ENCODE results near the gene MLX. TPM values are rescaled to one million over a fixed set of nuclear protein-coding genes. Genes with fewer than 3 reads are reported as not detected.
"Not testable (repeated sequence)": the region's sequence is repeated elsewhere in the genome, so short reads cannot be mapped to it uniquely, and the experiment has no call there.

Gene MLX
- total RNA-seq, 1 donor from 2014 or later: 54.8 TPM

- H3K27me3 Mint-ChIP-seq (ENCODE audit: low read depth): no peaks in the 10 kb centered on the region
- H3K36me3 Mint-ChIP-seq (ENCODE audit: low read depth): peaks cover 7% of the 10 kb centered on the region
- H3K4me3 Mint-ChIP-seq (ENCODE audit: low read depth): peak overlapping the region; percentile 93
- no peak for DNase-seq (ENCODE audit: low spot score)
- no peaks in the 10 kb centered on the region for H3K9me3 Mint-ChIP-seq
- H3K27ac Mint-ChIP-seq: peak overlapping the region; percentile 46
- intact Hi-C loops (cut with micrococcal nuclease): no loop called here
- H3K4me1 Mint-ChIP-seq (ENCODE audit: low read depth): peaks cover 20% of the 10 kb centered on the region
Observed at GRCh38 chr17:42553161-42553818, 13.6 kb upstream of the MLX start.

- Mint-ChIP-seq H3K36me3 (ENCODE audit: low read depth) (peaks cover 7% of the 10 kb centered on the region), H3K27ac (peak overlapping the region; percentile 91), H3K4me1 (ENCODE audit: low read depth) (peaks cover 17% of the 10 kb centered on the region), H3K9me3 (no peaks in the 10 kb centered on the region), H3K4me3 (ENCODE audit: low read depth) (peak overlapping the region; percentile 93), H3K27me3 (ENCODE audit: low read depth) (no peaks in the 10 kb centered on the region)
- intact Hi-C loops (cut with micrococcal nuclease): no loop called here
- no peak for DNase-seq (ENCODE audit: low spot score)
Observed at GRCh38 chr17:42553866-42554249, 13.0 kb upstream of the MLX start.

DNA sequence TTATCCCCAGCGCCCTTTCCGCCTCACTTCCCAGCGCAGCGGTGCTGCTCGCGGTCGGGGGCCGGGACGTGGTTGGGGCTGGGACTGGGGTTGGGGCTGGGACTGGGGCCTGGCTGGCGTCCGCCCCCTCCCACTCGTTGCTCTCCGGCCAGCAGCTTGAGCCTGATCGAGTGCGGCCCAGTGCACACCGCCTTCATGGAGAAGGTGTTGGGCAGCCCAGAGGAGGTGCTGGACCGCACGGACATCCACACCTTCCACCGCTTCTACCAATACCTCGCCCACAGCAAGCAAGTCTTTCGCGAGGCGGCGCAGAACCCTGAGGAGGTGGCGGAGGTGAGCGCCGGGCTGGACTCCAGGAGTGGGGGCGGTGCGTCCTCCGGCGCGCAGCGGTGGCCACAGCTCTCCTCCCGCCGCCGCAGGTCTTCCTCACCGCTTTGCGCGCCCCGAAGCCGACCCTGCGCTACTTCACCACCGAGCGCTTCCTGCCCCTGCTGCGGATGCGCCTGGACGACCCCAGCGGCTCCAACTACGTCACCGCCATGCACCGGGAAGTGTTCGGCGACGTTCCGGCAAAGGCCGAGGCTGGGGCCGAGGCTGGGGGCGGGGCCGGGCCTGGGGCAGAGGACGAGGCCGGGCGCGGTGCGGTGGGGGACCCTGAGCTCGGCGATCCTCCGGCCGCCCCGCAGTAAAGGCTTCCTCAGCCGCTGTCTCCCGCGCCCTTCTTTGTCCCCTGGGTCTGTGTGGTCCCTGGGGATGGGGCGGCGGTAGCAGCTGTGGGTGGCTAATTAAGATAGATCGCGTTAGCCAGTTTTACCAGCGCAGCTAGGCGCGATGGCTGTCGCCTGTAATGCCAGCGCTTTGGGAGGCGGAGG is 12.4 kb upstream of the MLX start:
- Mint-ChIP-seq H3K27me3 (ENCODE audit: low read depth) (no peaks in the 10 kb centered on the region), H3K9me3 (no peaks in the 10 kb centered on the region), H3K4me1 (ENCODE audit: low read depth) (peaks cover 13% of the 10 kb centered on the region), H3K36me3 (ENCODE audit: low read depth) (peaks cover 7% of the 10 kb centered on the region), H3K27ac (peak overlapping the region; percentile 91), H3K4me3 (ENCODE audit: low read depth) (peak overlapping the region; percentile 93)
- intact Hi-C loops (cut with micrococcal nuclease): no loop called here
- peak; percentile 77 for DNase-seq (ENCODE audit: low spot score)

DNA sequence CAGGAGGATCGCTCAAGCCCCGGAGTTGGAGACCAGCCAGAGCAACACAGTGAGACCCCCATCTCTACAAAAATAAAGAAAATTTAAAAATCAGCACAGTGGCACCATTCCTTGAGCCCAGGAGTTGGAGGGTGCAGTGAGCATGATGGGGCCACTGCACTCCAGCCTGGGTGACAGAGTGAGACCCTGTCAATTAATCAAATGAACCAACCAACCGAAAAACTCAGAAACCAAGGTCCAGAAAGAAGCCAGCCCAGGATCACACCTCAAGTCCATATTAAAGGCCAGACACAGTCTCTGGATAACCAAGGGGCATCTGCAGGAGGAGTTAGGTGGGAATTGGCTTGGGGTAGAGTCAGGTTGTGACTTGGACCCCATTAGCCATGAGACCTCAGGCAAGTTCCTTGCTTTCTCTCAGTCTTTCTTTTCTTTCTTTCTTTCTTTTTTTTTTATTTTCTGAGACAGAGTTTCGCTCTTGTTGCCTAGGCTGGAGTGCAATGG is 11.7 kb upstream of the MLX start:
- no peaks in the 10 kb centered on the region for H3K27me3 Mint-ChIP-seq (ENCODE audit: low read depth)
- intact Hi-C loops (cut with micrococcal nuclease): no loop called here
- H3K4me3 Mint-ChIP-seq (ENCODE audit: low read depth): peak overlapping the region; percentile 93
- peak overlapping the region; percentile 91 for H3K27ac Mint-ChIP-seq
- peaks cover 7% of the 10 kb centered on the region for H3K36me3 Mint-ChIP-seq (ENCODE audit: low read depth)
- H3K4me1 Mint-ChIP-seq (ENCODE audit: low read depth): peaks cover 13% of the 10 kb centered on the region
- DNase-seq (ENCODE audit: low spot score): no peak
- no peaks in the 10 kb centered on the region for H3K9me3 Mint-ChIP-seq

- peak overlapping the region; percentile 93 for H3K4me3 Mint-ChIP-seq (ENCODE audit: low read depth)
Observed at GRCh38 chr17:42555961-42556617, 10.8 kb upstream of the MLX start.

GRCh38 chr17:42559075-42559474 is 7.8 kb upstream of the MLX start:
- H3K4me1 Mint-ChIP-seq (ENCODE audit: low read depth): peaks cover 26% of the 10 kb centered on the region
- H3K27ac Mint-ChIP-seq: no peak overlapping the region
- peaks cover 17% of the 10 kb centered on the region for H3K36me3 Mint-ChIP-seq (ENCODE audit: low read depth)
- H3K9me3 Mint-ChIP-seq: no peaks in the 10 kb centered on the region
- intact Hi-C loops (cut with micrococcal nuclease): no loop called here
- no peak for DNase-seq (ENCODE audit: low spot score)
- no peaks in the 10 kb centered on the region for H3K27me3 Mint-ChIP-seq (ENCODE audit: low read depth)
- no peak overlapping the region for H3K4me3 Mint-ChIP-seq (ENCODE audit: low read depth)

More at GRCh38 chr17:42555961-42556617, 10.8 kb upstream of the MLX start:
- H3K9me3 Mint-ChIP-seq; H3K27me3 Mint-ChIP-seq (ENCODE audit: low read depth); intact Hi-C loops (cut with micrococcal nuclease); H3K36me3 Mint-ChIP-seq (ENCODE audit: low read depth); DNase-seq (ENCODE audit: low spot score); H3K27ac Mint-ChIP-seq: not testable (repeated sequence)
- peaks cover 11% of the 10 kb centered on the region for H3K4me1 Mint-ChIP-seq (ENCODE audit: low read depth)

DNA sequence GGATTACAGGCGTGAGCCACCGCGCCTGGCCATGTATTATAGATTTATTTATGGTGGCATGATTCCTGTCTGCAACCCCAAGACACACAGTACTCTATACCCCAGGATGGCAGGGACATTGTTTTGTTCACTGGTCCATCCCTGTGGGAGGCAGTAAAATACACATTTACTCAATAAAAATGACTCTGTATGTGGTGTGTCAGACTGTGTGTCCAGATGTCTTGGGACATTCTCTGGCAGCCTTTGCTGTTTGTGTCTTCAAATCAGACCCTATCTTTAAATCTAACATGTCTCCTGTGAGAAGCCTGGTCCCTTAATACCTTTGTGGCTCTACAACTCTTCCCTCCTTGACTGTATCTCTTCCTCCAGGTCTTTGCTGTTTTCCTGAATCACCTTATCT is 6.7 kb upstream of the MLX start:
- no peak overlapping the region for H3K4me3 Mint-ChIP-seq (ENCODE audit: low read depth)
- H3K4me1 Mint-ChIP-seq (ENCODE audit: low read depth): peaks cover 26% of the 10 kb centered on the region
- H3K36me3 Mint-ChIP-seq (ENCODE audit: low read depth): peaks cover 26% of the 10 kb centered on the region
- no peak overlapping the region for H3K27ac Mint-ChIP-seq
- DNase-seq (ENCODE audit: low spot score): no peak
- intact Hi-C loops (cut with micrococcal nuclease): no loop called here
- no peaks in the 10 kb centered on the region for H3K27me3 Mint-ChIP-seq (ENCODE audit: low read depth)
- no peaks in the 10 kb centered on the region for H3K9me3 Mint-ChIP-seq

DNA sequence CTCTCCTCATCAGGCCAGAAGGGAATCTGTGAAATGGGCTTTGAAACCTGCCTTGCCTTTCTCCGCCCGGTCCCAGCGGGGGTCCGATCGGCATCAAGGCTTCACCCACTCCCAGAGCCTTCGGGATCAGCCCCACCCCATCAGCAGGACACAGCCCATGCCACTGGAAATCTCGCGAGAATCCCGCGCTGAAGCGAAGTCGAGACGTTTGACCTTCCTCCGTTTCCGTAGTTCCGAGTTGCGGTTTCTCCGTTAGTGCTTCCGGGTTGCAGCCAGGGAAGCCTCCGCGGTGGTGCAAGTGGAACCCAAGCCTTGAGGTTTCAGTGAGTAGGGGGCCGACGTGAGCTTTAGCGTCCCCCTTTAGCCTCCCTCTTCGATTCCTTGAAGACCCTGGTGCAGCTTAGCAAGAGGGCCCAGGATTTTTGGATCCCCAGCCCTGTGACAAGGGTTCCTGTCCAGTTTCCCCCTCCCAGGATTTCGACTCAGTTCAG is 5.0 kb upstream of the MLX start, which contains the start of gene COASY:
COASY (plus strand) TSS at position 252 of the 491 bp plus-strand sequence. CDS start 475 bp downstream, outside the sequence.
- peak within 1 kb of the TSS; percentile 91 for H3K4me3 Mint-ChIP-seq (ENCODE audit: low read depth)
- H3K4me1 Mint-ChIP-seq (ENCODE audit: low read depth): peaks cover 23% of the 10 kb centered on the region
- H3K36me3 Mint-ChIP-seq (ENCODE audit: low read depth): peaks cover 35% of the 10 kb centered on the region
- peak; percentile 91 for DNase-seq (ENCODE audit: low spot score)
- no peaks in the 10 kb centered on the region for H3K27me3 Mint-ChIP-seq (ENCODE audit: low read depth)
- no peaks in the 10 kb centered on the region for H3K9me3 Mint-ChIP-seq
- intact Hi-C loops (cut with micrococcal nuclease): loop anchor here (2.0 kb wide), 1 partner anchor 47 kb away; the partner anchor contains the start of genes RETREG3 and TUBG1
- H3K27ac Mint-ChIP-seq: peak within 1 kb of the TSS; percentile 93

- peak overlapping the region; percentile 93 for H3K27ac Mint-ChIP-seq
- H3K9me3 Mint-ChIP-seq: no peaks in the 10 kb centered on the region
- intact Hi-C loops (cut with micrococcal nuclease): loop anchor here (2.0 kb wide), 1 partner anchor 46 kb away; the partner anchor contains the start of genes RETREG3 and TUBG1
- peaks cover 36% of the 10 kb centered on the region for H3K36me3 Mint-ChIP-seq (ENCODE audit: low read depth)
- peak overlapping the region; percentile 91 for H3K4me3 Mint-ChIP-seq (ENCODE audit: low read depth)
- no peaks in the 10 kb centered on the region for H3K27me3 Mint-ChIP-seq (ENCODE audit: low read depth)
- no peak for DNase-seq (ENCODE audit: low spot score)
- peaks cover 22% of the 10 kb centered on the region for H3K4me1 Mint-ChIP-seq (ENCODE audit: low read depth)
Observed at GRCh38 chr17:42562388-42563142, 4.3 kb upstream of the MLX start.

DNA sequence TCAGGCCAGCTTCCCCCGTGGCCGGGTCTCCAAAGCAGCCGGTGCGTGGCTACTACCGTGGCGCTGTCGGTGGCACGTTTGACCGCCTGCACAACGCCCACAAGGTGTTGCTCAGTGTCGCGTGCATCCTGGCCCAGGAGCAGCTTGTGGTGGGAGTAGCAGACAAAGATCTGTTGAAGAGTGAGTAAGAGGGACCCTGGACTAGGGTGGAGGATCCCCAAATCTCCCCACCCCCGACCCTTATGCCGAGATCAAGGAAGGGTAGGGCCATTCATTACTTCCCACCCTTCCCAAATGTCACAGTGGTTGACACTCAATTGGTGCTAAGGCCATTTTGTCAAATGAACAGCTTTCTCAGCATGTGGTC is 3.8 kb upstream of the MLX start:
- H3K4me1 Mint-ChIP-seq (ENCODE audit: low read depth): peaks cover 25% of the 10 kb centered on the region
- H3K27ac Mint-ChIP-seq: peak overlapping the region; percentile 17
- no peaks in the 10 kb centered on the region for H3K9me3 Mint-ChIP-seq
- peak overlapping the region; percentile 91 for H3K4me3 Mint-ChIP-seq (ENCODE audit: low read depth)
- no peak for DNase-seq (ENCODE audit: low spot score)
- H3K27me3 Mint-ChIP-seq (ENCODE audit: low read depth): no peaks in the 10 kb centered on the region
- H3K36me3 Mint-ChIP-seq (ENCODE audit: low read depth): peaks cover 40% of the 10 kb centered on the region
- intact Hi-C loops (cut with micrococcal nuclease): loop anchor here (2.0 kb wide), 1 partner anchor 46 kb away; the partner anchor contains the start of genes RETREG3 and TUBG1

- no peak for DNase-seq (ENCODE audit: low spot score)
- no peaks in the 10 kb centered on the region for H3K27me3 Mint-ChIP-seq (ENCODE audit: low read depth)
- peak overlapping the region; percentile 91 for H3K4me3 Mint-ChIP-seq (ENCODE audit: low read depth)
- peak overlapping the region; percentile 49 for H3K27ac Mint-ChIP-seq
- peaks cover 41% of the 10 kb centered on the region for H3K36me3 Mint-ChIP-seq (ENCODE audit: low read depth)
- peaks cover 28% of the 10 kb centered on the region for H3K4me1 Mint-ChIP-seq (ENCODE audit: low read depth)
- H3K9me3 Mint-ChIP-seq: no peaks in the 10 kb centered on the region
- intact Hi-C loops (cut with micrococcal nuclease): loop anchor here (2.0 kb wide), 1 partner anchor 45 kb away; the partner anchor contains the start of genes RETREG3 and TUBG1
Observed at GRCh38 chr17:42563543-42563942, 3.4 kb upstream of the MLX start.

All from activated T-helper 2 cell treated with anti-CD3 and anti-CD28 coated beads, Interferon-gamma antibody, Interleukin-2, Interleukin-4, amounts not matched to agents 10 μg/mL and 5 μg/mL and 100 μg/mL, durations not matched to agents 14 hours and 24 hours and 36 hours (primary cell).